GM18502 (cell line): ENCODE measurements around the gene ABCA12.
A peak's percentile ranks its signal among the peaks of the same experiment; 100 is the strongest.

Experiments used
- ATAC-seq: cut with Tn5 transposase; IDR thresholded peaks from one replicate; pipeline ENCODE4 v1.9.1; 2021; ENCODE audit warnings: mild to moderate bottlenecking; ENCODE audit not compliant: unreplicated experiment, poor library complexity

The ABCA12 gene

GRCh38 chr2:215136669-215137328, 1.6 kb downstream of the ABCA12 start:
- peak; percentile 52 for ATAC-seq

- no peak for ATAC-seq
Observed at GRCh38 chr2:215120401-215120800, 18.0 kb downstream of the ABCA12 start.

- ATAC-seq, result no peak
Observed at GRCh38 chr2:215119847-215120246, 18.6 kb downstream of the ABCA12 start.

- ATAC-seq, result no peak
Observed at GRCh38 chr2:215110918-215111317, 27.5 kb downstream of the ABCA12 start.

GRCh38 chr2:215107216-215108056, 31.0 kb downstream of the ABCA12 start:
- ATAC-seq, result no peak

- ATAC-seq, result no peak
Observed at GRCh38 chr2:215105607-215106354, 32.6 kb downstream of the ABCA12 start.

GRCh38 chr2:215104226-215104625, 34.2 kb downstream of the ABCA12 start:
- no peak for ATAC-seq

GRCh38 chr2:215098875-215099274, 39.6 kb downstream of the ABCA12 start:
- no peak for ATAC-seq

GRCh38 chr2:215084080-215084479, 54.3 kb downstream of the ABCA12 start:
- no peak for ATAC-seq

- ATAC-seq, result no peak
Observed at GRCh38 chr2:215083146-215083545, 55.3 kb downstream of the ABCA12 start.

GRCh38 chr2:215082446-215082845, 56.0 kb downstream of the ABCA12 start:
- ATAC-seq, result no peak

- ATAC-seq, result no peak
Observed at GRCh38 chr2:215080545-215080944, 57.9 kb downstream of the ABCA12 start.

GRCh38 chr2:215071676-215072075, 66.8 kb downstream of the ABCA12 start:
- ATAC-seq, result no peak

- ATAC-seq, result no peak
Observed at GRCh38 chr2:215068399-215068798, 70.0 kb downstream of the ABCA12 start.

- ATAC-seq, result no peak
Observed at GRCh38 chr2:215066124-215066523, 72.3 kb downstream of the ABCA12 start.

- no peak for ATAC-seq
Observed at GRCh38 chr2:215063526-215063925, 74.9 kb downstream of the ABCA12 start.

GRCh38 chr2:215060861-215061536, 77.4 kb downstream of the ABCA12 start:
- ATAC-seq, result no peak

- ATAC-seq, result no peak
Observed at GRCh38 chr2:215059724-215060123, 78.7 kb downstream of the ABCA12 start.

GRCh38 chr2:215055891-215056290, 82.5 kb downstream of the ABCA12 start:
- ATAC-seq, result no peak

GRCh38 chr2:215052810-215053209, 85.6 kb downstream of the ABCA12 start:
- ATAC-seq, result no peak
